ENCODE data around the gene CBFA2T3.
"Not testable (repeated sequence)": the region's sequence is repeated elsewhere in the genome, so short reads cannot be mapped to it uniquely, and the experiment has no call there.

The CBFA2T3 gene

DNA sequence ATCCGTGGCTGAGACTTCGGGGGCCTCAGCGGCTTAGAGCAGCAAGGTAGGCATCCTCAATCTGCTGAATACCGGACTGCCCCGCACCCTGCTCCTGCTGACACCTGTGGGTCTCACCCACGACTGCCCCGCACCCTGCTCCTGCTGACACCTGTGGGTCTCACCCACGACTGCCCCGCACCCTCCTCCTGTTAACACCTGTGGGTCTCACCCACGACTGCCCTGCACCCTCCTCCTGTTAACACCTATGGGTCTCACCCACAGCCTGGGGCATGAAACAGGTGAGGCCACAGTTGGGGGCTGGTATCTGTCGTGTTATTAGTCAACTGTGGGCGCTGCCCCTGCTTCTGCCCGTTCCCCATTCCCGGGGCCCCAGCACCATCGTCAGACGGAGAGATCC, 74.3 kb downstream of the CBFA2T3 start:
- no peak for DNase-seq

DNA sequence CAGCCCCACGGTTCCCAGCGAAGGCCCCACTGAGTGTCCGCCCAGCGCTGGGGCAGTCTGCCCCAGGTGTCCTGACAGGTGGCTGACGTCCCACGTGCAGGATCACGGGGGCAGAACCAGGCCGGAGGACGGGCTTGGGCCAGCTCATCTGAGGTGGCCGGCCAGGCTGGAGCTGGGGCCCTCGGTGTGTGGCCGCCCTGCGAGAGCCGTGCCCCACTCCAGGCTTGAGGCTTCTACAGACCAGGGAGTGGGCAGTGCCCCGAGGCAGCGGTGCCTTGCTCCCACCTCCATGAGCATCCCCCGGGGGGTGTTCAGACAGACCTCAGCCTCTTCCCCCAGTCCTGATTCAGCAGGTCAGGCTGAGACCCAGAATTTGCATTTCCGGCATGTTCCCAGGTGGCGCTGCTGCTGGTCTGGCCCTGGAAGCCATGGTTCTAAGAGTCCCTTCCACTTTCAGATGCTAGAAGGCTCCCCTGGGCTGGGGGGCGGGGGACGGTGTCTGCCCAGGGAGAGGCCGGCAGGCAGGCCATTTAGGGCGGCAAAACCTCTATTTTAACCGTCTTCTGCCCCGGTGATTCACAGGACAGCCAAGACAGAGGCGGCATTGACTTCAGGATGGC, 75.2 kb downstream of the CBFA2T3 start:
- no peak for DNase-seq

GRCh38 chr16:88900662-88901052, 76.3 kb downstream of the CBFA2T3 start:
- no peak for DNase-seq

DNA sequence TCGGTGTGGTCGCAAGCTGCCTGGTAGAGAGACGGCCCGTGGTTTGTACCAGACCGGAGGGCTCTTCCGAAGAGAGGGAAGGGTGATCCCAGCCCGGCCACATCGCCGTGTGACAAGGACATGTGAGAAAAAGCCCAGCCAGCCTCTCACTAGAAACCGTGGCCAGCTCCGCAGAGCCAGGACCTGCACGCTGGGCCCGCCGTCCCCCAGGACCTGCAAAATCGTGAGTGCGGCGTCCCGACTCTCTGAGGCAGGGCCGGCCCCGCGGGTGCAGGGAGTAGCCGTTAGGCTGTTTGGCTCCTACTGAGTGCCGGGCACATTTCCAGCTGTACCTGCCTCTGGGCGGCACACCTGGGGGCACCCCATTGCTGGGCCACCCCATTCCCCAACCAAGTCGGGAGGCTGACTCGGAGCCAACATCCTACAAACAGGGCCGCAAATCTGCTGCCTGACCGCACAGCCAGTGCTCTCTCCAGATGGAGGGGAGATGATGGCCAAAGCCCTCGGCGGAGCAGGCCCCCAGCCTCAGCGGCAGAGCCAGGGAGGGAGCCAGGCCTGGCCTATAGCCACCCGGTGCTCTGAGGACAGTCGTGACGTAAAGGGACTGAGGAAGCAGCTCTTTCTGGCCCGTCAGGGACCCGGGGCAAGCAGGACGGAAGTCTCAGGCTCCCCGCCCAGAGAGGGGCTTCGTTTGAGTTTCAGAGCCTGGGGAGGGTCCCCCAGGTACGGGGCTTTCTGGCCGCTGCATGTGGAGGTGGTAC, 76.9 kb downstream of the CBFA2T3 start:
- DNase-seq: no peak

GRCh38 chr16:88897696-88898425, 79.1 kb downstream of the CBFA2T3 start:
- DNase-seq: no peak

- DNase-seq: no peak
Measured at GRCh38 chr16:88896238-88897070, 80.6 kb downstream of the CBFA2T3 start.

DNA sequence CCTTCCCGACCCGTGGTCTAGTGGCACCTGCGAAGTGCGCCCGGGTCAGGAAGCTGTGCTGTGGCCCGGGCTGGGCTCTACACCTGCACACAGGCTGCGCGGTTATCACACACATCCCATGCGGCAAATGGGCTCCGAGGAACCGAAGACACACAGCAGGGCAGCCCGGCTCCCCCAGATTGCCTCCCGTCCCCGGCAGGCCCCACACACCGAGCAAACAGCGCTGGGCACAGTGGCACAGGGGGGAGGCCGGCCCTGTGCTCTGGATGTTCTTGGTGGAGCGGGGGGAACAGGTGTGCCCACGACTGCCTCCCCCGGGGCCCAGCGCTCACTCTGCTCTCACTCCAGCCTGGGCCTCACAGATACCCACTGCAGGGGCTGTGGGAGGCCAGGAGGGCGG, 81.7 kb downstream of the CBFA2T3 start:
- no peak for DNase-seq

GRCh38 chr16:88894681-88895300, 82.2 kb downstream of the CBFA2T3 start:
- DNase-seq: no peak

GRCh38 chr16:88894266-88894665, 82.7 kb downstream of the CBFA2T3 start:
- not testable (repeated sequence) for DNase-seq

- no peak for DNase-seq
Measured at GRCh38 chr16:88893127-88893968, 83.7 kb downstream of the CBFA2T3 start.

- no peak for DNase-seq
Measured at GRCh38 chr16:88892065-88892464, 84.9 kb downstream of the CBFA2T3 start.

- no peak for DNase-seq
Measured at GRCh38 chr16:88891083-88891482, 85.9 kb downstream of the CBFA2T3 start.

- DNase-seq: not testable (repeated sequence)
Measured at GRCh38 chr16:88889702-88890352, 87.2 kb downstream of the CBFA2T3 start.

DNA sequence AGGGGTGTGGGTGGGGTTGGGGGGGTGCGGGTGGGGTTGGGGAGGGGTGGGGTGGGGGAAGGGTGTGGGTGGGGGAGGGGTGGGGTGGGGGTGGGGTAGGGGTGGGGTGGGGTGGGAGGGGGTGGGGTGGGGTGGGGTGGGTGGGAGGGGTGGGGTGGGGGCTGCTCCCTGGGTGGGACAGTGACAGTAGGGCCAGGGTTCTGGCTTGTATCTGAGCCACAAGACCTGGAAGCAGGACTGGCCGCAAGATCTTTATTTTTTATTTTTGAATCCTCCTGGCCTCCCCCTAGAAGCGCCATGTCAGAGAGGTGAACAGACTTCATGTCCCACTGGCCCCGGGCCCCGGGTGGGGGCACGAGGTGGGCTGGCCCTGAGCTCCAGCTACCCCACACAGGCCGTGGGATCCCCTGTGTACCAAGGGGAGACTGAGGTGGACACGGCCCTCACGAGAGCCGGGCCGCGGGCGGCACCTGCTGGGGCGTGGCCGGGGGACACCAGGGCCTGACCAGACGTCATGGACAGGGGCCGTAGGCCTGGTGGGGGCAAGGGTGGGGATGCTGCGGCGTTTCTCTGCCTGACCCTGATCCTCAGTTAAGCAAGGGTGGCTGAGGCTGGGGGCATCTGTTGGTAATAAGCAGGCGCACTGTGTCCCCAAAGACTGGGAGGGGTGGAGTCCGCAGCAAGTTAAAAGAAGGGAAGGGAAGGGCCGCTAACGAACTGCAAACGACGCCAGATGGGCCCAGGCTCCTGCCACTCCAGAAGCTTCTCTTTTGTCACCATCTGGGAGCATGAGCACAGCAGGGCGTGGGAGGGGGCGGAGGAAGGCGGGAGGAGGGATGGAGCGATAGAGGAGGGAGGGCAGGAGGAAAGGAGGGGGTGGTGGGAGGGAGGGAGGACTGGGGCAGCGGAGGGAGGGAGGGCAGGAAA, 88.3 kb downstream of the CBFA2T3 start:
- peak; percentile 45 for DNase-seq

GRCh38 chr16:88888057-88888456, 89.0 kb downstream of the CBFA2T3 start:
- DNase-seq: no peak

DNA sequence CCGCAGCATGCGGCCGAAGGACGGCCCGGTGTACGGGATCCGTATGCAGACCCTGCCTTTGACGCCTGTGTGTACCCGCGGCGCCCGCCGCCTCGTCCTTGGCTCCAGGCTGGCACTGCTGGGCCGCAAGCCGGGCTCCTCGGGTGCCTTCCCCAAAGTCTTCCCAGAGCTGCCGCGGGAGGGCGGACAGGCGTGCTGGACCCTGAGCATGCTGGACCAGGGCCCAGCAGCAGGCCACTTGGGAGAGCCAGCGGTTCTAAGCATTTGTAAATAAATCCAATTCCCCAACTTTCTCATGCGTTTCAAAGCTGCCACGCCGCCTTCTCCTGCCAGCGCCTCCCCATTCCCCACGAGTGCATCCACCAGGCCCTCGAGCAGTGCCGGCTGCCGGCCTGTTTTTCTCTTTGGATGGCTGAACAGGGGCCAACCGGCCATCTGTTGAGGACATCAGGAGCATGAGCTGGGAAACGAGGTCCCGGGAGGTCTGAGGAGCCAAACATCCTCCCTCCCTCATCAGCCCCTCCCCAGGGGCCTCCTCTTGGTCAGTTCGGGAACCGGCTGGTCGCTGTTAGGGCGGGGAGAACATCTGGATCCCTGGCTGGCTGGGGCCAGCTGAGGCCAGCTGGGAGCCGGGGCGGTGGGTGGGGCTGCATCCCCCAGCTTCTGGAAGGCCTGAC, 90.0 kb downstream of the CBFA2T3 start:
- peak; percentile 61 for DNase-seq

DNA sequence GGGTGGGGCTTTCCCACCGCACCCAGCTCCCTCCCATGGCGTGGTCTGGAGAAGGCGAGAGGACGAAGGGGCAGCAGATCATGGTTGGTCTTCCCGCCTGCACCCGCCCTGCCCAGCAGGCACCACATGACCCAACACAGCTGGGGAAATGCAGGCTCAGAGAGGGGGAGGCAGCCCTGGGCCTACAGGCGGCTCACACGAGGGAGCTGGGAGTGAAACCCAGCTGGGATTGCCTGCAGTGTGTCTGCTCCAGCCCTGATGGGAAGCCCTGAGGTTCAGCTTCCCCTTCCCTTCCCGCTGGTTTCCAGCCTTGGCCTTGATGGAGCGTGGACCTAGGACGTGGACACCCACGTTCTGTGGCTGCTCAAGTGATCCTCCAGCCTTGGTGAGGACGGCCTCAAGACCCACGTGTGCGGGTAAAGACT, 90.6 kb downstream of the CBFA2T3 start:
- no peak for DNase-seq

DNA sequence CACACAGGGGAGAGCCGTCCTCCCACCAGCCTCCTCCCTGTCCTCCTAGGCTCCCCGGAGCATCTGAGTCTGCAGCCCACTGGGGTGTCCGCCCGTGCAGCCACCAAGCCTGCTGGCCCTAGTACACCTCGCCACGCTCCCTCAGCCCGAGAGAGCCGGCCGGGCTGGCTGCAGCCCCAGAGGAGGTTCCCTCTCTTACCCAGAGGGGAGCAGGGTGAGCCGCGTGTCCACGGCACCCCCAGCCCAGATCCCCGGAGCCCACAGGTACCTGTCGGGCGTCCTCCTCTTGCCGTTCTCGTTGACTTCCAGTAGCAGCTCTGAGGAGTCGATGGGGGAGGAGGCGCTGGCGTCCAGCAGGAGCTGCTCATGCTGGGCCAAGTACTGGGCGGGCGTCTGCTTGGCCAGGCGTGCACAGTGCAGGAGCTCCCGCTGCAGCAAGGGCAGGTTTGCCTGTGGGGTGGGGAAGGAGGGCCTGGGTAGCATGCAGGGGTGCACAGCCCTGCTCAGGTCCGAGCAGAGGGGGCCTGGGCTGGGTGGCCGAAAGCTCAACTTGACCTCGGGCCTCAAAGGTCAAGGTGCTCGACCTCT, 91.2 kb downstream of the CBFA2T3 start:
- no peak for DNase-seq

All from eye (tissue), 1 donor.